SU-DHL-6 (cell line): ENCODE measurements around the gene BANK1.

ENCODE experiments used
- CTCF ChIP-seq: fragments of 200-600 bp; sonication (generic); IDR thresholded peaks from one replicate; pipeline ENCODE4 v1.5.1; 2017; ENCODE audit warnings: antibody characterized with exemption, mild to moderate bottlenecking, low read length, moderate library complexity; ENCODE audit not compliant: insufficient read depth, poor library complexity, severe bottlenecking
- EZH2phosphoT487 ChIP-seq: fragments of 200-600 bp; sonication (generic), shearing (Covaris generic); conservative IDR thresholded peaks from 2 replicates; pipeline ENCODE4 v1.6.1; 2018; ENCODE audit warnings: mild to moderate bottlenecking, antibody characterized with exemption, low read length, moderate library complexity, mixed read lengths

- TF ChIP-seq CTCF = no peak
- no peak for TF ChIP-seq EZH2phosphoT487
These were observed 289.7 kb downstream of the BANK1 start for GRCh38 chr4:102080184-102080583.
